GM18505 (cell line): ENCODE measurements around the gene HOXC4.

ENCODE experiments used
- ATAC-seq: cut with Tn5 transposase; IDR thresholded peaks from one replicate; pipeline ENCODE4 v1.9.1; 2021; ENCODE audit not compliant: unreplicated experiment
- POLR2A ChIP-seq: IDR thresholded peaks from 4 replicates; pipeline ENCODE4 v1.6.1; 2011; ENCODE audit warnings: borderline replicate concordance; ENCODE audit not compliant: insufficient read depth, insufficient read length; ENCODE audit errors: extremely low read depth

HOXC4 gene

DNA sequence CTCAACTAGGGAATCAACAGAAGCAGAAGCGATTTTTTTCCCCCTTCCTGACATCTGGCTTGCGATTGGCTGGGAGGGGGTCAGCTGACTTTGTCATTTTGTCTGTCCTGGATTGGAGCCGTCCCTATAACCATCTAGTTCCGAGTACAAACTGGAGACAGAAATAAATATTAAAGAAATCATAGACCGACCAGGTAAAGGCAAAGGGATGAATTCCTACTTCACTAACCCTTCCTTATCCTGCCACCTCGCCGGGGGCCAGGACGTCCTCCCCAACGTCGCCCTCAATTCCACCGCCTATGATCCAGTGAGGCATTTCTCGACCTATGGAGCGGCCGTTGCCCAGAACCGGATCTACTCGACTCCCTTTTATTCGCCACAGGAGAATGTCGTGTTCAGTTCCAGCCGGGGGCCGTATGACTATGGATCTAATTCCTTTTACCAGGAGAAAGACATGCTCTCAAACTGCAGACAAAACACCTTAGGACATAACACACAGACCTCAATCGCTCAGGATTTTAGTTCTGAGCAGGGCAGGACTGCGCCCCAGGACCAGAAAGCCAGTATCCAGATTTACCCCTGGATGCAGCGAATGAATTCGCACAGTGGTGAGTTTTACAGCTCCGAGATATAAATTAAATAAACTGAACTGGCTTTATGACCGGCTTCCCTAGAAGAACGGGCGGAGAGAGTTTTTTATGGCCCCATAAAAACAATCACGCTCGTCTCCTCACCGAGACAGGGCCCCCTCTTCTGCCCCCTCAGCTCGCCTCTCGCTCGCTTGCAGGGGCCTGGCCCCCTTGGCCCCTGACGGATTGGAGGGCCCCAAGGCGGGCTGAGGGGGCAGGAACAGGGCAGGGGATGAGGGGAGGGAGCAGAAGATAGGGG lies 25.1 kb upstream of the HOXC4 start, which contains the start of gene HOXC6:
TSS of gene HOXC6 (plus strand) at position 127 of the 888 bp plus-strand sequence. CDS start at position 209, 82 bp downstream.
- TF ChIP-seq POLR2A: no peak
- ATAC-seq: no peak

DNA sequence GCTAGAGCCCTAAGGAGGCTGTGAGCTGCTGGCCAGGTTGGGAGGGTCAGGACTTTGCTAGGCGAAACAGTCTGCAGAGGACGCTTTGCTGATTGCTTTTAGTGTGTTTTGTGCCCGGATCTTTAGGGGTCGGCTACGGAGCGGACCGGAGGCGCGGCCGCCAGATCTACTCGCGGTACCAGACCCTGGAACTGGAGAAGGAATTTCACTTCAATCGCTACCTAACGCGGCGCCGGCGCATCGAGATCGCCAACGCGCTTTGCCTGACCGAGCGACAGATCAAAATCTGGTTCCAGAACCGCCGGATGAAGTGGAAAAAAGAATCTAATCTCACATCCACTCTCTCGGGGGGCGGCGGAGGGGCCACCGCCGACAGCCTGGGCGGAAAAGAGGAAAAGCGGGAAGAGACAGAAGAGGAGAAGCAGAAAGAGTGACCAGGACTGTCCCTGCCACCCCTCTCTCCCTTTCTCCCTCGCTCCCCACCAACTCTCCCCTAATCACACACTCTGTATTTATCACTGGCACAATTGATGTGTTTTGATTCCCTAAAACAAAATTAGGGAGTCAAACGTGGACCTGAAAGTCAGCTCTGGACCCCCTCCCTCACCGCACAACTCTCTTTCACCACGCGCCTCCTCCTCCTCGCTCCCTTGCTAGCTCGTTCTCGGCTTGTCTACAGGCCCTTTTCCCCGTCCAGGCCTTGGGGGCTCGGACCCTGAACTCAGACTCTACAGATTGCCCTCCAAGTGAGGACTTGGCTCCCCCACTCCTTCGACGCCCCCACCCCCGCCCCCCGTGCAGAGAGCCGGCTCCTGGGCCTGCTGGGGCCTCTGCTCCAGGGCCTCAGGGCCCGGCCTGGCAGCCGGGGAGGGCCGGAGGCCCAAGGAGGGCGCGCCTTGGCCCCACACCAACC lies 23.9 kb upstream of the HOXC4 start:
- ATAC-seq: no peak
- TF ChIP-seq POLR2A: no peak

DNA sequence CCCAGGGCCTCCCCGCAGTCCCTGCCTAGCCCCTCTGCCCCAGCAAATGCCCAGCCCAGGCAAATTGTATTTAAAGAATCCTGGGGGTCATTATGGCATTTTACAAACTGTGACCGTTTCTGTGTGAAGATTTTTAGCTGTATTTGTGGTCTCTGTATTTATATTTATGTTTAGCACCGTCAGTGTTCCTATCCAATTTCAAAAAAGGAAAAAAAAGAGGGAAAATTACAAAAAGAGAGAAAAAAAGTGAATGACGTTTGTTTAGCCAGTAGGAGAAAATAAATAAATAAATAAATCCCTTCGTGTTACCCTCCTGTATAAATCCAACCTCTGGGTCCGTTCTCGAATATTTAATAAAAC lies 23.2 kb upstream of the HOXC4 start:
- no peak for ATAC-seq
- TF ChIP-seq POLR2A: no peak

DNA sequence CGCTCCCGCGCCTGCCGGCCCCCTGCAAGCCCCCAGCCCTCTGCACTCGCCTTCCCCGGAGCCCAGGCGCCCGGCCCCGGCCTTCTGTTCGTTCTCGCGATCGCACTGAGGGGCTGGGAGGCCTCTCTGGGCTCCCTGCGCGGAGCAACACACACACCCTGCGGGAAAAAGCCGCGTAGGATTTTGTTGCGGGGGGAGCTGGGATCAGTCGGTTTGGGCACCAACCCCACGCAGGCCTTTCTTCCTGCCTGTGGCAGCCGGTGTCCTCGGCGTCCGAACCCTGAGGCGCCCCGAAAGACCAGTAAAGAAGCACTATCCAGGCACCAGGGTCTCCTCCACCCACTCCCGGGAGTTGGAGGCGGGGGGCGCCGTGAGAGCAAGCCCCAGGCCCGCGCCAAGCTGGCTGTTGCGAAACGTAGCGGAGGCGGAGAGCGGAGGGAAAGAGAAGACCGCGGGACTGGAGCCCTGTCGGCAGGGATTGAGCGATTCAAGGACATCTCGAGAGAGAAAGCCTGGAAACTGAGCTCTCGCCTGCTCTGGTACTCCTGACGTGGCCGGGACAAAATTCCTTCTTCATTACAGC lies 22.7 kb upstream of the HOXC4 start:
- no peak for ATAC-seq
- TF ChIP-seq POLR2A: no peak

DNA sequence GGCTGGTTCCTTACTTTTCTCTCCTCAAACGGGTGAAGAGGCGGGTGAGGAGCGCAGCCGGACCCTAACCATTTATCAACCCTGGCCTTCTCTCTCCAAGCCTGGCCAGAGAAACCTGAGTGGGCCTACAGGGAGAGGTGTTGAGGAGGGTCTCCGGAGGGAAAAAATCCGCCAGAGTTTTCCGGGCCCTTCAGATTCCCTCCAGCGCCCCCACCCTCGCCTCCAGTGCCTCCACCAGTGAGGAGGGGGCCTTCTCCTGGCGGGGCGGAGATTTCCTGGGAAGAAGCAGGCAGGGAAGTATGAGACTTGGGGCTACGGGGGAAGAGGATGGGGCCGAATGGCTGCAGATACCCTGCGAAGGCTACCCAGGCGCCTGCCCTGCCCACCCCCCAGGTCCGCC lies 22.2 kb upstream of the HOXC4 start:
- TF ChIP-seq POLR2A: no peak
- ATAC-seq: no peak

DNA sequence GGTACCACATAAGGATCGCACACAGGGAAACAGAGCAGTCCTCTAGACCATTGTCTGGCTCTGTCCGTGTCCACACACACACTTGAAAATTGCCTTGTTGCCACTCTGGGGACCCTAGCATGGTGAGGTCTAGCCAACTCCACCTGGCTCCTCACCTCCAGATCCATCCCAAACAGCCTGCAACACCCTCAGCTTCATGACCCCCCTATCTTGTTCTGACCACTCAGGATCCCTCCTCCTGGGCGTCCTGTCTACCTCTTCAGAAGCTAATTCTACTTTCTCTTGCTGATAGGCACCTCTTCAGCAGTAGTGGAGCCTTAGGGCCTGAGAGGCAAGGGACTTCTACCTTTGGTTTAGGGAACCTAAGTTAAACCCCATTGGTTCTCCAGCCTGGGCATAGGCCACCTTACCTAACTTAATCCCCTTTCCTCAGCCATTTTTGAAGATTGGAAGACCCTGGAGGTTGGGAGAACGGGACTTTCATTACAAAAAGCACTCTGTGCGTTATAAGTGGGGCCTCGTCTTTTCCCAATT lies 21.5 kb upstream of the HOXC4 start:
- no peak for ATAC-seq
- no peak for TF ChIP-seq POLR2A

DNA sequence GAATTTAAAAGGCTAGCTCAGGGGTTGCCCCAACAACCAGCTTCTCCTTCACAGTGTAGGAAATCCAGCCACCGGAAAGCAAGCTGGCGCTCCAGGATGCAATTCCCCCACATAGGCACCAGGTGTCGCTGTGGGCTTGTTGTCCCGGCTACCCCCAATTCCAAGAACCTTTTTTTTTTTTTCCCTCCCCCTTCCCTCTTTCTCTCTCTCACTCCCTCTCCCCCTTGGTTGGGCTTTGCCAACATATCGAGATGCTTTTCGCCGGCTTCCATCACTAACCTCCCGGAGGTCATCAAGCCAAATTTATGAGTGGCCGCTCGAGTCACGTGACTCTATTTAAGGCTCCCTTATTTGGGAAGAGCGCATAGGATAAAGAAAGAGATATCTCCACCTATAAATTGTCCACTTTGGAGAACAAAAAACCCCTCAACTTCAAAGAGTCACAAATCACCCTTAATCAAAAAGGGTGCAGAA lies 21.0 kb upstream of the HOXC4 start, which contains the start of gene HOXC5:
TSS of gene HOXC5 (plus strand) at position 424 of the 474 bp plus-strand sequence. CDS start 73 bp downstream, outside the sequence.
- TF ChIP-seq POLR2A: no peak
- no peak for ATAC-seq

DNA sequence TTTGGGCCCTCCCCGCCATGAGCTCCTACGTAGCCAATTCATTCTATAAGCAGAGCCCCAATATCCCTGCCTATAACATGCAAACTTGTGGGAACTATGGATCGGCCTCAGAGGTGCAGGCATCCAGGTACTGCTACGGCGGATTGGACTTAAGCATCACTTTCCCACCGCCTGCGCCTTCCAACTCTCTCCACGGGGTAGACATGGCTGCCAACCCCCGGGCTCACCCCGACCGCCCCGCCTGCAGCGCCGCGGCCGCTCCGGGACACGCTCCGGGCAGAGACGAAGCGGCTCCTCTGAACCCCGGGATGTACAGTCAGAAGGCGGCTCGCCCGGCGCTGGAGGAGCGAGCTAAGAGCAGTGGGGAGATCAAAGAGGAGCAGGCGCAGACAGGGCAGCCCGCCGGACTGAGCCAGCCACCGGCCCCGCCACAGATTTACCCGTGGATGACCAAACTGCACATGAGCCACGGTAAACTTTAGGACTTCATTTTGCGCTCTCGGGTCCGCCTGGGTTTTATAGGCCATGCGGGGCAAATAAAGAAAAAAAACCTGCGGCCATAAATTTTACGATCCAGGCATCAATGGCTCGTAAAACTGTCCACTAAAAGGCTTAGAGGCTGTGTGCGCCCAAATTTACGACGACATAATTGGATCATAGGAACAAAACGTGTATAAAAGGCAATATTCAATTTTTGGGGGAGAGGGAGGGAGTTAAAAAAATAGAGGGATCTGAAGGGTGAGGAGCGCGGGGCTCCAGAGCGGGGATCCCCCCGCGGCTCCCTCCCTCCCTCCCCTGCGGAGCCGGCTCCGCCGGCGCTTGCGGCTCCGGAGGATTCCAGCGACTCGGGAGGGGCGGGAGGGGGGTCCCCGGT lies 20.3 kb upstream of the HOXC4 start:
- no peak for TF ChIP-seq POLR2A
- no peak for ATAC-seq

DNA sequence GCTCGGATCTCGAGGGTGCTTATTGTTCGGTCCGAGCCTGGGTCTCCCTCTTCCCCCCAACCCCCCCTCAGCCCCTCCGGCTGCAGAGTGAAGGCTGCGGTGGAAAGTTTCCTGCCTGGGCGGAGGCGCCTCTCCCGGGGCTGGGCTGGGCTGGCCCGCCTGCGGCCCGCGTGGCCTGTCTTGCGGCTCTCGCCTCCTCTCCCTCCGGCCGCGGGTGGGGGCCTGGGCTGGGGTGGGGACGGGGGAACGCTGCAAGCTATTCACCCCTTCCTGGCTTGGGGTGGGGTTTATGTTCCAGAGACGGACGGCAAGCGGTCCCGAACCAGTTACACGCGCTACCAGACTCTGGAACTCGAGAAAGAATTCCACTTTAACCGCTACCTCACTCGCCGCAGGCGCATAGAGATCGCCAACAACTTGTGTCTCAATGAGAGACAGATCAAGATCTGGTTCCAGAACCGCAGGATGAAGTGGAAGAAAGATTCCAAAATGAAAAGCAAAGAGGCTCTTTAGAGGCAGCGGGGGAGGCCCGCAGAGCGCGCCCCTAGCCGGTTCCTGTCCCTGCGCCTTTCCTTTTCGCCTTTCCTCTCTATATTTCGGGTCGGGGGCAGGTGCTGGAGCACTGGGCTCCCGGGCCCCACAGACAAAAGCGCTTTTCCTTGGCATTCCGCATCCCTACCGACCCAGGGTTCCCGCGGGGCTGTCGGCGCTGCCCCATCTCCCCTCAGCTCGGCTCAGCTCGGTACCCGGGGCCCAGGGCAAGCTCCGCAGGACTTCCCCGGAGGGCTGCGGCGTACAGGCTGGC lies 19.5 kb upstream of the HOXC4 start:
- no peak for ATAC-seq
- no peak for TF ChIP-seq POLR2A

DNA sequence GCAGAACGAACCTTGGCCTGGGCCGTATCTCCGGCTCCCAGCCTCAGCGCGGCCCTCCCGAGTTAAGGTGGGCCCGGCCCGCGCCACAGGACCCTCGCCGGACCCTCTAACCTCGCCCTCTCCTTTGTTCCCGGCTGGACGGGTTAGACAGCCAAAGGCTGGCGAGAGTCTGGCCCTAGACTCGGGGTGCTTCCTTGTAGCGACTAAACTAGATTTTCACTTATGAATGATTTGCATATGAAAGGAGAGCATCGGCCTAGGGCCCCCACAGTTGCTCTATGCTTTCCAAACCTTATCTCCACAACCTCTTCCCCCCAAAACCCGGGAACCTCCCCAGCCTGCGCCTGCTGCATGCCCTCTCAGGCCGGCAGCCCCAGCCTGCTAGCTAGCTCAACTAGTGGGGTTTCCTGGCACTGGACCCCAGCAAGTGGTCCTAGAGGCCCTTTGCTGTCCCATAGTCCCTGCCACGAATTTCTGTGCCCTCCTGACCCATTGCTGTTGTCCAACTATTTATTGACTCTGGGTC lies 18.8 kb upstream of the HOXC4 start:
- no peak for ATAC-seq
- no peak for TF ChIP-seq POLR2A
